ENCODE data around the gene DLG2.

DLG2 gene

DNA sequence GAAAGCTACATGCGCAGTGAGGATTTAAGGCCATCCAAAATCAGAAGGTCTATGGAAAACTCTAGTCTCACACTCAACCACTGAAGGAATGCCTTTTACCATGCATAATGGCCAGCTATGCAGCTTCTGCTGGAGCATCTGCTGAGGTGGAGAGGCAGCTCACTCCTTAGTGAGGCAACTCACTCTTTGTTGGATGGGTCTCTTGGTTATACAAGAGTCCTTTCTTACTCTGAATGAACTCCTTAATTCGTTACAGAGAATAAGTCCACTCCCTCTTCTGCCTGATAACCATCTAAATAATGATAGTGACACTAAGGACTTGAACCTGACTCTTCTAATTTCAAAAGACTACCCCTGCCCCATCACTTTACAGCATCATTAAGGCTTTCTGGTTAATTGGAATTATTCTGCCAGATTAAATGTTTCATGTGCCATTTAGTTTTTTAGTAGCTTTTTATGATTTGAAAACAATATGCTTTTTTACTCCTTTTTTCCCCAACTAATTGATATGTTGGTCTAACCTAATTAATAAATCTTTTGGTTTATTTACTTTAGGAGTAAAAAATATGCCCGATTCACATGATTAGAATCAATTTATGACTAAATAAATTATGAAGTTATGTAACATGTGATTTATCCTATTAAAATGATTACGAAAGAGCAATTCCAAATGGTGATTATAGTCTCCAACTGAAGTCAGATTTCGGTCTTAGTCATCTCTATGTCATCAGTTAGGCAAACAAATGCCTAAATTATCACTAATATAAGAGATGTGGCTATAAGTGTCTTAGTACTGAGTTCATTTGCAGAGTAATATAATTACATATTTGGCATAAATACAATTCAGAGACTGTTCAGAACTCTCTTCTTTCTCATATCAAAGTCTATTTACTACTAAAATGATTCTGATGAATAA is 2054.3 kb downstream of the DLG2 start:
- DNase-seq: no peak

GRCh38 chr11:83571302-83571701 is 2055.8 kb downstream of the DLG2 start:
- DNase-seq: no peak

GRCh38 chr11:83569134-83569805 is 2057.9 kb downstream of the DLG2 start:
- no peak for DNase-seq

DNA sequence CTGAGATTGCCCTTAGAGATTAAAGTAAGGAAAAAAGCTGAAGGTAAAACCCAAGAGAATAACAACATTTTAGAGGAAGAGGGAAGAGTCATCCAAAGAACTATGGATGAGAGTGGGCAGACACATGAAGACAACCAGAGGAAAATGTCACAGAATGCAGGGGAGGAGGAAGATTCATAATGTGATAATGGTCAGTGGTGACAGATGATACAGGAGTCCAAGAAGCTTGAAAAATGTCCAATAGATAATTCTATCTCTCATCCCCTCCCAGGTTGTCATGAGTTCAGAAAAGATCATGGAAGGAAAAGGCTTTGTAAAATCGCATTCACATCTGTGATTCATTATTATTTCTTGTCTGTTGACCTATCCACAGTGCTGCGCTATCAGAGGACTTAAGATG is 2058.6 kb downstream of the DLG2 start:
- no peak for DNase-seq

DNA sequence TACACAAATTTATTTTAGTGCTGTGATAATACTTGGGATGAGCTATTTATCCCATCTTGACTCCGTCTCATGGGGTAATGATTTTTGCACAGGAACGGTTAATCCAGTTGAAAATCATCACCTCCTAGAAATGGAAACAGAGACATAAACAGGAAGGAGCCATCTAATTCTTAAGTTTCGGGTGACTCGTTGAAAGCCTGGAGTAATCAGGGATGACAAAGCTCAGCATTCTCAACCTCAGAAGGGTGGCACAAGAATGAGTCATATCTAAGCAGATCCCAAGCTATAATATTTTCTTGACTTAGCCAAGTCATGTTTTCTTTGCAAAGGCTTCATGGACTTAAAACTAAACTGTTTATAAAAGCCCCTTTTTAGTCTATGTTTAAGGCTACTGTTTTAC is 2060.2 kb downstream of the DLG2 start:
- DNase-seq: peak; percentile 63

DNA sequence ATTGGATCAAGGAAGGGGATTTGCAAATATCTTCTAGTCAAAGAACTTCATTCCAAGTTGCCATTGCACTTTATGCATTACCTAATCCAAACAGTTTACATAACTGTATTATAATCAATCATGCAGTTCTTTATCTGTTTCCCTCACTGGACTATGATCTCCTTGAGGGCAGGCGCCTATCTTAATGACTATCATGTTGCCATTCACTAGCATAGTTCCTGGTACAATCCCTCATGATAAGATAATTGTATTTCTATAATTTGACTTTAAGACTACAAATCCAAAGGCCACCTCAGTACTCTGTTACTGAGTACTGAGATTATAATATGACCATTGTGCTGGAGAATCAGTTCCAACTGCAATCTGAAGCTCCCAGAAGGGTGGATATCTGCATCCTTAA is 2062.3 kb downstream of the DLG2 start:
- no peak for DNase-seq

DNA sequence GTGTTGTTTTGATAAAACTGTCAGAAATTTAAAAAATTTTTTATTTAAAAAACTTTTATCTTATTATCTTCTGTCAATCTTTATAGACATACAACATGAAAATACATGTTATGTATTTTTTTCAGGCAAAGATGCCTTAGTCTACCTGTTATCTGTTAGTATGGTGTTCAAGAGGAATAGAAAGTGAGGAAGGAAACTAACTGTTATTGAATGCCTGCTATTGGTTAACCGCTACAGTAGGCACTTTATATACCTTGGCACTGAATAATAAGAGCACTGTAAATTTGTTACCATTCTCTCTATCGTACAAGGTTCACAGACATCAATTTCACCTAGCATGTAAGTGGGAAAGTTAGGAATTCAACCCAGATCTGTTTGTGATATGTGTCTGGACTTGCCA is 2068.9 kb downstream of the DLG2 start:
- DNase-seq: no peak

- DNase-seq: no peak
Observed at GRCh38 chr11:83557653-83558052, 2069.5 kb downstream of the DLG2 start.

DNA sequence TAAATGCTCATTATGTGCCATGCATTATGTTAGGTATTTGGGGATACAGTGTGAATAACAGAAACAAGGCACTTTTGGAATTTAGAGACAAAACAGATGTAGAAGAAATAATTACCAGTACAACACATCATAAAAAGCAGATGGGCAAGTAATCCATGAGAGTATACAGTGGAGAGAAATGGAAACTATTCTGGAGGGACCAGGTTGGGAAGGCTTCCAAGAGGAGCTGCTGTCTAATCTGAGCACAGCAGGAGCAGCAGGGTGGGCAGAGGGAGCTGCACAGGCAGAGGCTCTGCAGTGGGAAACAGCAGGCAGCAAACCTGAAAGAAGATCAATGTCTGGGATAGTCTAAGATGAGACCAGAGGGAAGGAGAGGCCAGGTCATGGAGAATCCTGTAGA is 2072.3 kb downstream of the DLG2 start:
- DNase-seq: no peak

DNA sequence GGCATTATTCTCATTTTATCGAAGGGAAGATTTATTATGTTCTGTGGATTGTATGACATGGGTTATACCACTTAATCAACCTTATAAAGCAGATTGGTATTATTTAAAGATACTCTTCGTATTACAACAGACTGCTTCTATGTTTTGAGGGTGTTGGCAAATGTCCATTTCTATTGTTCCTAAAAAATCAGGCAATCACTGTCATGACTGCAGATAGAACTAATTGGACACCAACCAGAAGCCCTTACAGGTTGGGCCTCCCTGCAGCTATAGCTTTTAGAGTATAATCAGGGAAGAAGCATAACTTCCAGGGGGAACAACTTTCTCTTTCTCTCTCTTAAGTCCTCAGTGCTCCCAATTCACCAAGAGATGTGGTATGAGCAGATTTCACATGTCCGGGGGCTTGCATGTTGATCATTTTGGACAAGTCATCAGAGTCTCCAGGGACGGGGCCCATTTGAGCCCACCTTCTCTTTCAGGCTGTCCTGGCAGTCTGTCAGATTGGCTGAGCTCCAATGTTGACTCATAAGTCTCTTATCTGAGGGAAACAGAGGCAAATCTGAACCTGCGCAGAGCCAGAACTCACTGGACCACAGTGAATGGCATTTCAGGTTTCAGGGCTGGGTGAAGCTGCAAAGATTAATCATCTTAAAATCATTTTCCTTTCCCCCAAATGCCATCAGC is 2077.0 kb downstream of the DLG2 start:
- DNase-seq: no peak

DNA sequence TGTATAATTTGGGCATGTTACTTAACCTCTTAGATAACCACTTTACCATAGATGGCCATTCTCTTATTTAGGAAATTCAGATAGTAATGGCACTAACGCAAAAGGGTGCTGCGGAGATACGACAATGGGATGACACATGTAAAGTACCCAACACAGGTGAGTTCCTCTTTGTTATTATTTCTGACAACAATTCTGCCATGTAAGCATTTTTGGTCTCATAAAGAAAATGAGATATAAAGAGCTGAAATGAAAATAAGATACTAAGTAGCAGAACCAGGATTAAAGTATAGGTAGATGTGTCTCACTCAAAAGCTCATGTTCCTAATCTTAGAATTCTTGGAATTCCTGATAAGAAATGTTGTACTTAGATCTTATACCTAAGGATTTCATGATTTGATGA is 2080.8 kb downstream of the DLG2 start:
- DNase-seq: no peak

DNA sequence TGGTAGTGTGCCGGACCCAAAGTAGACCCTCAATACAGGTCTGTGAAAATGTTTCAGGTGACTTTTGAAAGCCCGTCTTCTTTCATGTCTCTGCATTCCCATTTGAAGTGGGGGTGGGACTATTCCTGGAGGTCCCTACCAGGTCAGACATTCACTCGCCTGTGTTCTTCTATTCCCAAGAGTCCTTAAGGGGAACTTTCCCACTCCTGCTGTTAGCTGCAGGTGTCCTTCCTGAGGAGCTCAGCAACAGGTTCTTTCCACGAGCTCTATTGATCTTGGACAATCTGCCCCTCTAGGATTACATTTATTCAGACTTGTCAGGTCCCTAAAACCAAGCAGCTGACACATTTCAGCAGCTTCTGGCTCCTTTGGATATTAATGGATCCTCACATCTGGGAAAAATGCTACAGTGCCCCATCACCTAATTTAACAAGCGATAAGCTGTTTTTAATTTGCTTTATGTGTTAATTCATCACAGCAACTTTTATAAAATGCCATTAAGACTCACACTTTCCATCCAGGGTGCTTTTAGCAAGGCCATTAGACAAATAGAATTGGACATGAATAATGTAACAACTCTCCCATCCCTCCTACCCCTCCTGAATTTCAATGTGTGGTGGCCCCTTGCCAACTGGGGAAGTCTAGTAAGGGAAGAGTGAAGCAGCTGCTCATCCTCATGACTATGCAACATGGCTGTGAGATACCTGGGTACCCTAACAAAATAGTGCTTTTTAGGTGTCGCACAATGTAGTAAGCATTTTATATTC is 2081.5 kb downstream of the DLG2 start:
- no peak for DNase-seq

- no peak for DNase-seq
Observed at GRCh38 chr11:83544846-83545245, 2082.3 kb downstream of the DLG2 start.

DNA sequence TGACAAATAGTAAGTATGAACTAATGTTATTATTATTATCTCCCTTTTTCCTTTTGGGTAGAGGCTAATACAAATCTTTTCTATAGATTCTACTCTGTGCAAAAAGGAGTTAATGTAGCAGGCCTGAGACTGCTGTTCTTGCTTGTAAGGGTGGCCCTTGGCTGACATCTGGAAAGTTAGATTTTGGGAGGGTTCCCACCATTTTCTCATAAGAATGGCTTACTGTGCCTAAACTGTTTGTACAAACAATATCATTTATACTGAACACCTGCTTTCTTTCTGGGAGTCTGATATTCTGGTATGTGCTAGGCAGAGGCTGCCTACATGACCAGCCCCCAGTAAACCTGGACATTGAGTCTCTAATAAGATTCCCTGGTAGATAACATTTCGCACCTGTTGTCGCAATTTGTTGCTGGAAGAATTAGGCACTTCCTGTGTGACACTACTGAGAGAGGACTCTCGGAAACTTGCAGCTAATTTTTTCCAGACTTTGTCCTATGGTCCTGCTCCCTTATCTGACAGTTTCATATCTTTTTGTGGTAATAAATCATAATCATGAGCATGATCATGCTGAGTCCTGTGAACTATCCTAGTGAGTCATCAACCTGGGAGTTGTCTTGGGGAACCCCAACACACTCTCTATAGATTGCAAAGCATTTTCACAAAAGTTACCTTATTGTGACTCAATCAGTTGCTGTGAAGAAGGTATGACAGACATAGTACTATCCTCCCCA is 2083.3 kb downstream of the DLG2 start:
- no peak for DNase-seq

- DNase-seq: no peak
Observed at GRCh38 chr11:83542861-83543260, 2084.3 kb downstream of the DLG2 start.

- no peak for DNase-seq
Observed at GRCh38 chr11:83540728-83541127, 2086.4 kb downstream of the DLG2 start.

DNA sequence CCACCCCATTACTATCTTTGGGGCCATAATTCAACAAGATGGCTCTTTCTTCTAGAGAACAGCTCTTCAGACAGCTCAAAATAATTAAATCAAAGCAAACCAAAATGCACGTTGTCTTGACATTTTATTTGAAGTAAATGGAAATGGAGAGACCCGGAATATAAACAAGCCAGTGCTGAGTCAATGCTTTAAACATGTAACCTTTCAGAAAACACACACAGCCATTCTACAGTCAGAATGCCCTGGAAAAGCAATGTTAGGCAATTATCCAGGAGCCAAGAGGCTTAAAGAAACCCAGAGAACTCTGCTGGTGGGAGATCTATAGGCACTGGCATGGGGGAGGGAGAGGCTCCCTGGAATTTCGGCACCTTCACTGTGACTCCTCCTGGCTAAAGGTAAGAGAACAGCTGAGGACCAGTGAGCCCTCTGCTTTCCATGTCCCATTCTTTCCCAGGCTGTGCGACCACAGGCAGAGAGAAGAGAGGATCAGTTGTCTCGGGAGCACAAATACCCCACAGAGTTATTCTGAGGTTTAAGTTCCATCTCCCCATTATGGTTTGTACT is 2086.9 kb downstream of the DLG2 start:
- DNase-seq: peak; percentile 59

DNA sequence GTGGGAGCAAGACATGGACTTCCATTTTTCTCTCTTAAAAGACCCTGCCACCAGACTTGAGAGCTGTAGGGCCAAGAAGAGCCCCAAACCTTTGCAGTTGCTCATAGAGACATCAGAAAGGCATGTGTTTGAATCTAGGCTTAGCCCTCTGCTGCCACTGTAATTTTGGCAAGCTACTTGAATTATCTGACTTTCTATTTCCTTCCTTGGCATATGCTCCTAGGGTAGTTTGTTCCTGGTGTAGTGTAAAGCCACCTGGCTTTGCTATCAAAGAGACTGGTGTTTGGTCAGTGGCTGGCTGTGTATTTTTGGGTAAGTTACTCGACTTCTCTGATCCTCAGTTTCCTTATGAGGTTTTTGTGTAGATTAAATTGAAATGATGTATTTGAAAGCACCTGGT is 2088.9 kb downstream of the DLG2 start:
- no peak for DNase-seq

- no peak for DNase-seq
Observed at GRCh38 chr11:83537131-83537610, 2090.0 kb downstream of the DLG2 start.

- DNase-seq: no peak
Observed at GRCh38 chr11:83533166-83533565, 2094.0 kb downstream of the DLG2 start.

- DNase-seq: no peak
Observed at GRCh38 chr11:83528877-83529276, 2098.3 kb downstream of the DLG2 start.

DNA sequence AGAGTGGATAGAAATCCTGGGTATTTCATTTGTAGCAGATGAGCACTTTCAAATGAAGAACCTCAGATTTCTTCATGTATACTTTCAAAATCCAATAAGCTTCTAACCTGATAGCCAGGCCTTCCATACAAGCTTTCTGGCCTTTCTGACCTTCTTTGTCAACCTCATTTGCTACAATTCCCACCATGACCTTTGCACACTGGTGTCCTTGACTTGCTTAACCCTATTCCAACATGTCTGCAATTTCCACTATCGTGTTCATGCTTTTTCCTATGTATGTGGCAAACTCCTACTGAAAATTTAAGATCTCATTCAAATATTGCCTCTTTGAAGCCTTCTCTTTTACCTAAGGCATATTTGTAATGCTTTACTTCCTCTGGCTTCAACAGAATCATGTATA is 2098.9 kb downstream of the DLG2 start:
- no peak for DNase-seq

Data from islet precursor cell (in vitro differentiated cells).